ENCODE data around the gene TNXB. TPM values are rescaled to one million over a fixed set of nuclear protein-coding genes. Genes with fewer than 3 reads are reported as not detected.

The TNXB gene
- total RNA-seq (ENCODE audit: low replicate concordance) = 1.1 and 55.9 TPM in 2 replicates

GRCh38 chr6:32109114-32109764 is at the start of gene TNXB:
Gene TNXB (minus strand): TSS chr6:32109338. CDS start chr6:32098198, 11,140 bp downstream.

GRCh38 chr6:32153564-32154513 is 44.7 kb upstream of the TNXB start, which contains the start of gene PPT2:
Gene PPT2 (plus strand): TSS chr6:32154141. CDS start chr6:32154595, 454 bp downstream.

GRCh38 chr6:32151863-32152768 is 43.0 kb upstream of the TNXB start, which contains the start of gene PRRT1:
Gene PRRT1 (minus strand): TSS chr6:32151939. CDS start chr6:32151827, 112 bp downstream.

GRCh38 chr6:32127717-32128592 is 18.8 kb upstream of the TNXB start, which contains the start of gene ATF6B:
Gene ATF6B (minus strand): TSS chr6:32128246. CDS start chr6:32128207, 39 bp downstream.

GRCh38 chr6:32037598-32038524 is 71.3 kb downstream of the TNXB start, which contains the start of gene CYP21A2:
Gene CYP21A2 (plus strand): TSS chr6:32038415. CDS start chr6:32038423, 8 bp downstream.

DNA sequence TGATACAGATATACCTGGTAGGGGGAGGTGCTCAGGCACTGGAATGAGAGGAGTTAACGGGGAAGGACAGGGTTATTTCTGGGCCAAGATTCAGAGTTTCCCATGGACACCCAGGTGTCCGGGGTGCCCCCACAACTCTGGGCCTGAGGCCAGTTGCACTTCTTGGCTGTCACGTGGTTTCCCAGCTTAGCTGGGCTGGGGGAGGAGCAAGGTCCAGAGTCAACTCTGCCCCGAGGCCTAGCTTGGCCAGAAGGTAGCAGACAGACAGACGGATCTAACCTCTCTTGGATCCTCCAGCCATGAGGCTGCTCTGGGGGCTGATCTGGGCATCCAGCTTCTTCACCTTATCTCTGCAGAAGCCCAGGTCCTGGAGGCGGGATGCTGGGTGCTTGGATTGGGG is 94.6 kb downstream of the TNXB start, which contains the start of gene C4B:
TSS of gene C4B (plus strand) at position 249 of the 400 bp plus-strand sequence. CDS start at position 300, 51 bp downstream.

Other genes starting within 250 kb of the TNXB start
- gene NEU1, start 246.5 kb downstream of the TNXB start, total RNA-seq (ENCODE audit: low replicate concordance) = 54.9 and 72.8 TPM in 2 replicates
- gene SLC44A4, start 230.3 kb downstream of the TNXB start, total RNA-seq (ENCODE audit: low replicate concordance) = not detected in 2 replicates
- gene EHMT2, start 211.6 kb downstream of the TNXB start, total RNA-seq (ENCODE audit: low replicate concordance) = 41.5 and 175 TPM in 2 replicates
- 6.2 and 12.4 TPM in 2 replicates for gene ZBTB12, start 207.3 kb downstream of the TNXB start, total RNA-seq (ENCODE audit: low replicate concordance)
- gene C2, start 181.6 kb downstream of the TNXB start, total RNA-seq (ENCODE audit: low replicate concordance) = 0.90 and 26.7 TPM in 2 replicates
- gene CFB, start 163.2 kb downstream of the TNXB start, total RNA-seq (ENCODE audit: low replicate concordance) = 15.0 and 108 TPM in 2 replicates
- gene NELFE, start 150.4 kb downstream of the TNXB start, total RNA-seq (ENCODE audit: low replicate concordance) = 77.8 and 109 TPM in 2 replicates
- gene SKIC2, start 150.2 kb downstream of the TNXB start, total RNA-seq (ENCODE audit: low replicate concordance) = 48.6 and 68.8 TPM in 2 replicates
- gene DXO, start 137.2 kb downstream of the TNXB start, total RNA-seq (ENCODE audit: low replicate concordance) = 6.9 and 12.9 TPM in 2 replicates
- gene C4A, start 127.3 kb downstream of the TNXB start, total RNA-seq (ENCODE audit: low replicate concordance) = 3.7 and 23.1 TPM in 2 replicates
- gene C4B, start 94.5 kb downstream of the TNXB start, total RNA-seq (ENCODE audit: low replicate concordance) = 3.2 and 24.0 TPM in 2 replicates
- 0.08 TPM in 1 of 2 replicates, not detected in the other for gene CYP21A2, start 70.9 kb downstream of the TNXB start, total RNA-seq (ENCODE audit: low replicate concordance)
- gene ATF6B, start 18.9 kb upstream of the TNXB start, total RNA-seq (ENCODE audit: low replicate concordance) = 8.6 and 11.2 TPM in 2 replicates
- 5.1 TPM in 2 replicates for gene FKBPL, start 20.9 kb upstream of the TNXB start, total RNA-seq (ENCODE audit: low replicate concordance)
- gene PRRT1, start 42.6 kb upstream of the TNXB start, total RNA-seq (ENCODE audit: low replicate concordance) = 0.08 and 0.12 TPM in 2 replicates
- gene PPT2, start 44.8 kb upstream of the TNXB start, total RNA-seq (ENCODE audit: low replicate concordance) = 16.5 and 38.4 TPM in 2 replicates
- 0.75 and 3.5 TPM in 2 replicates for gene EGFL8, start 55.3 kb upstream of the TNXB start, total RNA-seq (ENCODE audit: low replicate concordance)
- gene AGPAT1, start 66.7 kb upstream of the TNXB start, total RNA-seq (ENCODE audit: low replicate concordance) = 16.8 and 18.8 TPM in 2 replicates
- 29.3 and 31.0 TPM in 2 replicates for gene RNF5, start 69.1 kb upstream of the TNXB start, total RNA-seq (ENCODE audit: low replicate concordance)
- 0.15 TPM in 1 of 2 replicates, not detected in the other for gene AGER, start 74.9 kb upstream of the TNXB start, total RNA-seq (ENCODE audit: low replicate concordance)
- 19.5 and 24.7 TPM in 2 replicates for gene PBX2, start 80.9 kb upstream of the TNXB start, total RNA-seq (ENCODE audit: low replicate concordance)
- 0.35 and 1.4 TPM in 2 replicates for gene GPSM3, start 83.3 kb upstream of the TNXB start, total RNA-seq (ENCODE audit: low replicate concordance)
- gene NOTCH4, start 114.7 kb upstream of the TNXB start, total RNA-seq (ENCODE audit: low replicate concordance) = 0.82 and 1.5 TPM in 2 replicates

Measured in smooth muscle cell of the coronary artery (primary cell).